Measurements from ENCODE around the gene LBHD2. TPM values are rescaled to one million over a fixed set of nuclear protein-coding genes. Genes with fewer than 3 reads are reported as not detected.

The LBHD2 gene
- total and polyA plus RNA-seq, 4 donors: 0.47 to 0.53 TPM; not detected in 2

- H3K36me3 ChIP-seq (ENCODE audit: control insufficient read depth in 4 of 4, insufficient read depth in 3 of 4, low read depth in 1 of 4, low read length in 3 of 4): no peaks in the 10 kb centered on the region
- DNase-seq (ENCODE audit: low spot score): no peak
- H3K9ac ChIP-seq (ENCODE audit: low read depth in 1 of 2, low read length in 2 of 2): no peak overlapping the region
- TF ChIP-seq FOXA1 (IDR thresholded peaks at IDR 0.05) (no peak), SP1 (IDR thresholded peaks at IDR 0.05) (peak; percentile 65), HNF4G (IDR thresholded peaks at IDR 0.05) (no peak), CTCF (IDR thresholded peaks at IDR 0.05; ENCODE audit: low read depth, low read length, missing input control) (no peak), ZBTB33 (IDR thresholded peaks at IDR 0.05) (no peak), TAF1 (conservative IDR thresholded peaks at IDR 0.05) (no peak), NR2F2 (IDR thresholded peaks at IDR 0.05) (peak; percentile 85), ATF3 (IDR thresholded peaks at IDR 0.05) (no peak), REST (IDR thresholded peaks at IDR 0.05) (no peak), RXRA (IDR thresholded peaks at IDR 0.05) (no peak), RAD21 (IDR thresholded peaks at IDR 0.05) (no peak), EGR1 (IDR thresholded peaks at IDR 0.05; ENCODE audit: low read depth in 2 of 2) (no peak)
- 75% methylated on average over 9 of the region's 9 CpGs for WGBS
- H3K27me3 ChIP-seq (ENCODE audit: control insufficient read depth in 4 of 4, insufficient read depth in 4 of 4, low read length in 3 of 4): no peaks in the 10 kb centered on the region
- H3K4me1 ChIP-seq (ENCODE audit: control insufficient read depth in 4 of 4, insufficient read depth in 4 of 4, low read length in 3 of 4): peaks cover 0 to 3% (median 0%) of the 10 kb centered on the region in 4 donors
- no peak overlapping the region for H3K4me3 ChIP-seq (ENCODE audit: low read depth in 1 of 3, low read length in 3 of 3)
- peak overlapping the region in 1 of 2 donors; percentile 28 for H3K27ac ChIP-seq (ENCODE audit: low read depth in 1 of 2, low read length in 2 of 2)
- no peaks in the 10 kb centered on the region for H3K9me3 ChIP-seq (ENCODE audit: control insufficient read depth in 4 of 4, low read length in 3 of 4)
Measured at GRCh38 chr14:103066399-103066798, 17.6 kb upstream of the LBHD2 start.

GRCh38 chr14:103067231-103067954 is 16.6 kb upstream of the LBHD2 start:
- H3K27ac ChIP-seq (ENCODE audit: low read depth in 1 of 2, low read length in 2 of 2): no peak overlapping the region
- H3K4me3 ChIP-seq (ENCODE audit: low read depth in 1 of 3, low read length in 3 of 3): no peak overlapping the region
- TF ChIP-seq ATF3 (IDR thresholded peaks at IDR 0.05): no peak
- no peak for TF ChIP-seq YY1 (IDR thresholded peaks at IDR 0.05)
- TF ChIP-seq RAD21 (IDR thresholded peaks at IDR 0.05): no peak
- no peak for TF ChIP-seq ZBTB33 (IDR thresholded peaks at IDR 0.05)
- H3K4me1 ChIP-seq (ENCODE audit: control insufficient read depth in 4 of 4, insufficient read depth in 4 of 4, low read length in 3 of 4): peaks cover 0 to 6% (median 0%) of the 10 kb centered on the region in 4 donors
- no peaks in the 10 kb centered on the region for H3K9me3 ChIP-seq (ENCODE audit: control insufficient read depth in 4 of 4, low read length in 3 of 4)
- no peaks in the 10 kb centered on the region for H3K36me3 ChIP-seq (ENCODE audit: control insufficient read depth in 4 of 4, insufficient read depth in 3 of 4, low read depth in 1 of 4, low read length in 3 of 4)
- no peak for DNase-seq (ENCODE audit: low spot score)
- no peak overlapping the region for H3K9ac ChIP-seq (ENCODE audit: low read depth in 1 of 2, low read length in 2 of 2)
- no peaks in the 10 kb centered on the region for H3K27me3 ChIP-seq (ENCODE audit: control insufficient read depth in 4 of 4, insufficient read depth in 4 of 4, low read length in 3 of 4)
- 83% methylated on average over 8 of the region's 8 CpGs for WGBS
